ENCODE results near the gene IL18RAP.

IL18RAP gene

GRCh38 chr2:102489646-102490045 is 66.7 kb downstream of the IL18RAP start:
- DNase-seq (ENCODE audit: low read depth, low spot score) = no peak
- H3K4me3 ChIP-seq (ENCODE audit: low read depth, low read length) = no peak overlapping the region
- TF ChIP-seq, protein P1, sequence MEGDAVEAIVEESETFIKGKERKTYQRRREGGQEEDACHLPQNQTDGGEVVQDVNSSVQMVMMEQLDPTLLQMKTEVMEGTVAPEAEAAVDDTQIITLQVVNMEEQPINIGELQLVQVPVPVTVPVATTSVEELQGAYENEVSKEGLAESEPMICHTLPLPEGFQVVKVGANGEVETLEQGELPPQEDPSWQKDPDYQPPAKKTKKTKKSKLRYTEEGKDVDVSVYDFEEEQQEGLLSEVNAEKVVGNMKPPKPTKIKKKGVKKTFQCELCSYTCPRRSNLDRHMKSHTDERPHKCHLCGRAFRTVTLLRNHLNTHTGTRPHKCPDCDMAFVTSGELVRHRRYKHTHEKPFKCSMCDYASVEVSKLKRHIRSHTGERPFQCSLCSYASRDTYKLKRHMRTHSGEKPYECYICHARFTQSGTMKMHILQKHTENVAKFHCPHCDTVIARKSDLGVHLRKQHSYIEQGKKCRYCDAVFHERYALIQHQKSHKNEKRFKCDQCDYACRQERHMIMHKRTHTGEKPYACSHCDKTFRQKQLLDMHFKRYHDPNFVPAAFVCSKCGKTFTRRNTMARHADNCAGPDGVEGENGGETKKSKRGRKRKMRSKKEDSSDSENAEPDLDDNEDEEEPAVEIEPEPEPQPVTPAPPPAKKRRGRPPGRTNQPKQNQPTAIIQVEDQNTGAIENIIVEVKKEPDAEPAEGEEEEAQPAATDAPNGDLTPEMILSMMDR (IDR thresholded peaks at IDR 0.05; ENCODE audit: insufficient read depth, low read length, missing control alignments) = no peak
- CTCF ChIA-PET = interaction anchor here (5.8 kb wide), 1 partner anchor 17 kb away, joined by 47 read pairs; the partner anchor contains the start of gene SLC9A4
- POLR2A ChIA-PET = no interaction called here

DNA sequence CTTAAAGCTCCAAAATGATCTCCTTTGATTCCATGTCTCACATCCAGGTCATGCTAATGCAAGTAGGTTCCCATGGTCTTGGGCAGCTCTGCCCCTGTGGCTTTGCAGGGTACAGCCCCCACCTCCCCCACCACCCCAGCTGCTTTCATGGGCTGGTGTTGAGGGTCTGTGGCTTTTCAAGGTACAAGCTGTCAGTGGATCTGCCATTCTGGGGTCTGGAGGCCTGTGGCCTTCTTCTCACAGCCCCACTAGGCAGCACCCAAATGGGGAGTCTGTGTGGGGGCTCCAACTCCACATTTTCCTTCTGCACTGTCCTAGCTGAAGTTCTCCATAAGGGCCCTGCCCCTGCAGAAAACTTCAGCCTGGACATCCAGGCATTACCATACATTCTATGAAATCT is 69.0 kb downstream of the IL18RAP start:
- ChIA-PET CTCF (interaction anchor here (1.3 kb wide), 1 partner anchor 19 kb away, joined by 3 read pairs; the partner anchor contains the start of gene SLC9A4), POLR2A (no interaction called here)
- DNase-seq (ENCODE audit: low read depth, low spot score) = no peak
- H3K4me3 ChIP-seq (ENCODE audit: low read depth, low read length) = no peak overlapping the region
- TF ChIP-seq, protein P1 (IDR thresholded peaks at IDR 0.05; ENCODE audit: insufficient read depth, low read length, missing control alignments) = no peak

- ChIA-PET CTCF (no interaction called here), POLR2A (no interaction called here)
- H3K4me3 ChIP-seq (ENCODE audit: low read depth, low read length) = no peak overlapping the region
- DNase-seq (ENCODE audit: low read depth, low spot score) = no peak
- TF ChIP-seq, protein P1 (IDR thresholded peaks at IDR 0.05; ENCODE audit: insufficient read depth, low read length, missing control alignments) = no peak
These were observed 71.6 kb downstream of the IL18RAP start for GRCh38 chr2:102494570-102494969.

GRCh38 chr2:102498414-102498813 is 75.5 kb downstream of the IL18RAP start:
- POLR2A ChIA-PET = no interaction called here
- CTCF ChIA-PET = no interaction called here
- DNase-seq (ENCODE audit: low read depth, low spot score) = no peak
- TF ChIP-seq, protein P1 (IDR thresholded peaks at IDR 0.05; ENCODE audit: insufficient read depth, low read length, missing control alignments) = no peak
- H3K4me3 ChIP-seq (ENCODE audit: low read depth, low read length) = no peak overlapping the region

- POLR2A ChIA-PET = no interaction called here
- no peak overlapping the region for H3K4me3 ChIP-seq (ENCODE audit: low read depth, low read length)
- DNase-seq (ENCODE audit: low read depth, low spot score) = no peak
- CTCF ChIA-PET = no interaction called here
- TF ChIP-seq, protein P1 (IDR thresholded peaks at IDR 0.05; ENCODE audit: insufficient read depth, low read length, missing control alignments) = no peak
These were observed 76.6 kb downstream of the IL18RAP start for GRCh38 chr2:102499558-102499957.
